GM21390 (cell line): ENCODE data around the gene CNGA4.
"Not testable (repeated sequence)": the region's sequence is repeated elsewhere in the genome, so short reads cannot be mapped to it uniquely, and the experiment has no call there.

Experiments used
- ATAC-seq: cut with Tn5 transposase; IDR thresholded peaks from one replicate; pipeline ENCODE4 v1.9.1; 2021; ENCODE audit not compliant: unreplicated experiment

CNGA4 gene

GRCh38 chr11:6258571-6259081 lies 19.7 kb downstream of the CNGA4 start:
- ATAC-seq: no peak

GRCh38 chr11:6260207-6260726 lies 21.4 kb downstream of the CNGA4 start:
- ATAC-seq: no peak

- ATAC-seq: no peak
Observed at GRCh38 chr11:6263662-6264061, 24.8 kb downstream of the CNGA4 start.

GRCh38 chr11:6268820-6269219 lies 29.9 kb downstream of the CNGA4 start:
- no peak for ATAC-seq

GRCh38 chr11:6269994-6270393 lies 31.1 kb downstream of the CNGA4 start:
- no peak for ATAC-seq

GRCh38 chr11:6270584-6271246 lies 31.8 kb downstream of the CNGA4 start:
- ATAC-seq: no peak

GRCh38 chr11:6271598-6271997 lies 32.7 kb downstream of the CNGA4 start:
- ATAC-seq: no peak

- no peak for ATAC-seq
Observed at GRCh38 chr11:6273188-6273587, 34.3 kb downstream of the CNGA4 start.

- not testable (repeated sequence) for ATAC-seq
Observed at GRCh38 chr11:6280809-6281208, 41.9 kb downstream of the CNGA4 start.

GRCh38 chr11:6283453-6284023 lies 44.6 kb downstream of the CNGA4 start:
- no peak for ATAC-seq

GRCh38 chr11:6284250-6284649 lies 45.4 kb downstream of the CNGA4 start:
- no peak for ATAC-seq

- no peak for ATAC-seq
Observed at GRCh38 chr11:6285019-6285418, 46.1 kb downstream of the CNGA4 start.
